ENCODE measurements around the gene DNAJA3. TPM values are rescaled to one million over a fixed set of nuclear protein-coding genes. Genes with fewer than 3 reads are reported as not detected.
"Not testable (repeated sequence)": the region's sequence is repeated elsewhere in the genome, so short reads cannot be mapped to it uniquely, and the experiment has no call there.

DNAJA3 gene
- total RNA-seq, 1 experiment from 2014 or later: 93.1 TPM

DNA sequence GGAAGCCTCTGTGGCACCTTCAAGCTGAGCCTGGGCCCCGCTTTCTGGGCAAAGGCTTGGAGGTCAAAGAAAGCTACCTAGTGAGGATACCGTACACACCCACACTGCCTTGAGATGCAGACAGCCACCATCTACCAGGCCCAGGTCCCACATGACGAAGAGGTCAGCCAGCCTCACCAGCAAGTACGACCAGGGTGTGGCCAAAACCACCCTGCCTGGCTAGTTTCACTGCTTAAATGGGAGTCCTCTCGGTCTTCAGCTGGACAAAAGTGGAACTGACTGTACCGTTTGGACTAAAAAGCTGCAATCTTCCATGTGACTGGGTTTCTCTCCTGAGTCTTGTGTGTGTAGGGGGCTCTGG is 32.4 kb upstream of the DNAJA3 start:
- peak; percentile 78 for DNase-seq

DNA sequence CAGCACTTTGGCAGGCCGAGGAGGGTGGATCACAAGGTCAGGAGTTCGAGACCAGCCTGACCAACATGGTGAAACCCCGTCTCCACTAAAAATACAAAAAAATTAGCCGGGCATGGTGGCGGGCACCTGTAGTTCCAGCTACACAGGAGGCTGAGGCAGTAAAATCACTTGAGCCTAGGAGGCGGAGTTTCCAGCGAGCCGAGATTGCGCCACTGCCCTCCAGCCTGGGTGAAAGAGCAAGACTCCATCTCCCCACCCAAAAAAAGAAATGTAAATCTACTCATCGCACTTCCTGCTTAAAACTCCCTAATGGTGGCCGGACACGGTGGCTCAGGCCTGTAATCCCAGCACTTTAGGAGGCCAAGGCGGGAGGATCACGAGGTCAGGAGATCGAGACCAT is 31.8 kb upstream of the DNAJA3 start:
- H3K9me3 Mint-ChIP-seq (ENCODE audit: low read depth, unreplicated experiment); BruUV-seq (replicated peaks); H3K4me3 Mint-ChIP-seq (ENCODE audit: low read depth, unreplicated experiment); DNase-seq; intact Hi-C loops (cut with micrococcal nuclease; ENCODE audit: unreplicated experiment); H3K27me3 Mint-ChIP-seq (ENCODE audit: unreplicated experiment): not testable (repeated sequence)
- peaks cover 14% of the 10 kb centered on the region for H3K4me1 Mint-ChIP-seq (ENCODE audit: low read depth, unreplicated experiment)
- peak overlapping the region; percentile 79 for H3K27ac Mint-ChIP-seq (ENCODE audit: unreplicated experiment)
- CTCF ChIA-PET: interaction anchor here (0.7 to 4.8 kb wide), 6 partner anchors 9 to 104 kb away, joined by 3 to 38 read pairs (median 6); no protein-coding TSS in a partner anchor
- peaks cover 38% of the 10 kb centered on the region for H3K36me3 Mint-ChIP-seq (ENCODE audit: insufficient read depth, unreplicated experiment)

More for the DNA sequence above, 32.4 kb upstream of the DNAJA3 start:
- CTCF ChIA-PET: interaction anchor here (0.6 to 4.8 kb wide), 9 partner anchors 10 to 178 kb away, joined by 3 to 38 read pairs (median 4); no protein-coding TSS in a partner anchor
- H3K4me1 Mint-ChIP-seq (ENCODE audit: low read depth, unreplicated experiment): peaks cover 14% of the 10 kb centered on the region
- intact Hi-C loops (cut with micrococcal nuclease; ENCODE audit: unreplicated experiment): no loop called here
- H3K27ac Mint-ChIP-seq (ENCODE audit: unreplicated experiment): peak overlapping the region; percentile 79
- no peaks in the 10 kb centered on the region for H3K27me3 Mint-ChIP-seq (ENCODE audit: unreplicated experiment)
- no TSS peak for BruUV-seq (replicated peaks)
- H3K36me3 Mint-ChIP-seq (ENCODE audit: insufficient read depth, unreplicated experiment): peaks cover 38% of the 10 kb centered on the region
- H3K4me3 Mint-ChIP-seq (ENCODE audit: low read depth, unreplicated experiment): peak overlapping the region; percentile 41
- H3K9me3 Mint-ChIP-seq (ENCODE audit: low read depth, unreplicated experiment): no peaks in the 10 kb centered on the region
- TF ChIP-seq, protein P1, sequence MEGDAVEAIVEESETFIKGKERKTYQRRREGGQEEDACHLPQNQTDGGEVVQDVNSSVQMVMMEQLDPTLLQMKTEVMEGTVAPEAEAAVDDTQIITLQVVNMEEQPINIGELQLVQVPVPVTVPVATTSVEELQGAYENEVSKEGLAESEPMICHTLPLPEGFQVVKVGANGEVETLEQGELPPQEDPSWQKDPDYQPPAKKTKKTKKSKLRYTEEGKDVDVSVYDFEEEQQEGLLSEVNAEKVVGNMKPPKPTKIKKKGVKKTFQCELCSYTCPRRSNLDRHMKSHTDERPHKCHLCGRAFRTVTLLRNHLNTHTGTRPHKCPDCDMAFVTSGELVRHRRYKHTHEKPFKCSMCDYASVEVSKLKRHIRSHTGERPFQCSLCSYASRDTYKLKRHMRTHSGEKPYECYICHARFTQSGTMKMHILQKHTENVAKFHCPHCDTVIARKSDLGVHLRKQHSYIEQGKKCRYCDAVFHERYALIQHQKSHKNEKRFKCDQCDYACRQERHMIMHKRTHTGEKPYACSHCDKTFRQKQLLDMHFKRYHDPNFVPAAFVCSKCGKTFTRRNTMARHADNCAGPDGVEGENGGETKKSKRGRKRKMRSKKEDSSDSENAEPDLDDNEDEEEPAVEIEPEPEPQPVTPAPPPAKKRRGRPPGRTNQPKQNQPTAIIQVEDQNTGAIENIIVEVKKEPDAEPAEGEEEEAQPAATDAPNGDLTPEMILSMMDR (IDR thresholded peaks at IDR 0.05; ENCODE audit: unreplicated experiment): no peak

DNA sequence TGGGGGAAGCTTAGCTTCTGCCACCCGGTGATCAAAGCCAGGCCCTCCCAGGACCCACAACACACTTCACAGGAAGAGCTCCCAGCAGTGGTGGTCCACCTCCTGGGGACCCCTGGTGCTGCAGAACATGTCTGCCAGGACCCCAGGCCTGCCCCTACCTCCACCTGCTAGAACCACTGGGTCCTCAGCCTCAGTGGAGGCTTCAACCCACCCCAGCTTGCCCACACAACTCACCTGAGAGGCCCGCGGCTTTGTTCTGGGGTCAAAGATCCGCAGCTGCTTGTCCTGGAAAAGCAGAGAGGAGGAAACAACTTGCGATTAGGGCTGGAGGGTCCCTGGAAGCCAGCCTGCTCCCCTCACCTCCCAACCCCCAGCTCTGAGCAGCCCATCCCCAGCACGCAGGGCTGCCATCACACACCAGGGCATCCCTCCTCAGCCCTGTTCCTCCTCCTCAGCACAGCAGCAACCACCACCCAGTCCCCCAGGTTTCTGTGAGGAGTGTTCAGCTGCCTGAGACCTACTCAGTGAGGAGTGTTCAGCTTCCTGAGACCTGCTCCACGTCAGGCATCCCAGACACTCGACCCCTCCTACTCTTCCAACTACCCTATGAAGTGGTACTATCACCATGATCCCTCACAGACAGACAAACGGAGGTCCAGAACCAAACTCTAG is 30.5 kb upstream of the DNAJA3 start:
- Mint-ChIP-seq H3K9me3 (ENCODE audit: low read depth, unreplicated experiment) (no peaks in the 10 kb centered on the region), H3K27ac (ENCODE audit: unreplicated experiment) (no peak overlapping the region), H3K27me3 (ENCODE audit: unreplicated experiment) (no peaks in the 10 kb centered on the region), H3K4me3 (ENCODE audit: low read depth, unreplicated experiment) (no peak overlapping the region), H3K4me1 (ENCODE audit: low read depth, unreplicated experiment) (peaks cover 14% of the 10 kb centered on the region), H3K36me3 (ENCODE audit: insufficient read depth, unreplicated experiment) (peaks cover 38% of the 10 kb centered on the region)
- CTCF ChIA-PET: no interaction called here
- intact Hi-C loops (cut with micrococcal nuclease; ENCODE audit: unreplicated experiment): no loop called here
- no peak for DNase-seq
- no TSS peak for BruUV-seq (replicated peaks)
- TF ChIP-seq, protein P1 (IDR thresholded peaks at IDR 0.05; ENCODE audit: unreplicated experiment): no peak

DNA sequence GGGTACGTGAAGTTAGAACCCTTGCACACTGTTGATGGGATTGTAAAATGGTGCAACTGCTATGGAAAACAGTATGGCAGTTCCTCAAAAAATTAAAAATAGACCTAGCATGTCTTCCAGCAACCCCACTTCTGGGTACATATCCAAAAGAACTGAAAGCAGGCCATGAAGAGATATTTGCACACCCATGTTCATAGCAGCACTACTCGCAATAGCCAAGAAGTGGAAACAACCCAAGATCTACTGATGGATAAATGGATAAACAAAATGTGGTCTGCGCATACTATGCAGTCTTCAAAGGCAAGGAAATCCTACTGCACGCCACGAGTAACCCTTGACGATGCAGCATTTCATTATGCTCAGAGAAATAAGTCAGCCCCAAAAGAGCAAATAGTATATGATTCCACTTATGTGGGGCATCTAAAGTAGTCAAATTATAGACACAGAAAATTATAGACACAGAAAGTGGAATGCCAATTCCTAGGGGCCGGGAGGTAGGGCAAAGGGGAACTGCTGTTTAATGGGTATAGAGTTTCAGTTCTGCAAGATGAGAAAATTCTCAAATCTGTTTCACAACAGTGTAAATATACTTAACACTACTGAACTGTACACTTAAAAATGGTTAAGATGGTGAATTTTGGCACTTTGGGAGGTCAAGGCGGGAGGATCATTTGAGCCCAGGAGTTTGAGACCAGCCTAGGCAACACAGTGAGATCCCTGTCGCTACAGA is 26.5 kb upstream of the DNAJA3 start:
- CTCF ChIA-PET: interaction anchor here (0.6 to 0.7 kb wide), 3 partner anchors 88 to 185 kb away, joined by 3 to 5 read pairs (median 4); no protein-coding TSS in a partner anchor
- H3K9me3 Mint-ChIP-seq (ENCODE audit: low read depth, unreplicated experiment): no peaks in the 10 kb centered on the region
- H3K27me3 Mint-ChIP-seq (ENCODE audit: unreplicated experiment): no peaks in the 10 kb centered on the region
- H3K36me3 Mint-ChIP-seq (ENCODE audit: insufficient read depth, unreplicated experiment): peaks cover 31% of the 10 kb centered on the region
- TSS peak; percentile 12 for BruUV-seq (replicated peaks)
- no peak overlapping the region for H3K4me3 Mint-ChIP-seq (ENCODE audit: low read depth, unreplicated experiment)
- H3K4me1 Mint-ChIP-seq (ENCODE audit: low read depth, unreplicated experiment): no peaks in the 10 kb centered on the region
- TF ChIP-seq, protein P1 (IDR thresholded peaks at IDR 0.05; ENCODE audit: unreplicated experiment): no peak
- no peak for DNase-seq
- intact Hi-C loops (cut with micrococcal nuclease; ENCODE audit: unreplicated experiment): no loop called here
- no peak overlapping the region for H3K27ac Mint-ChIP-seq (ENCODE audit: unreplicated experiment)
